GM18519 (cell line): Measurements from ENCODE around the gene TRIM58.
A peak's percentile ranks its signal among the peaks of the same experiment; 100 is the strongest.

ENCODE experiments used
- ATAC-seq: cut with Tn5 transposase; IDR thresholded peaks from one replicate; pipeline ENCODE4 v1.9.1; 2021; ENCODE audit warnings: mild to moderate bottlenecking, moderate library complexity; ENCODE audit not compliant: unreplicated experiment, low FRiP score

The TRIM58 gene, protein sequence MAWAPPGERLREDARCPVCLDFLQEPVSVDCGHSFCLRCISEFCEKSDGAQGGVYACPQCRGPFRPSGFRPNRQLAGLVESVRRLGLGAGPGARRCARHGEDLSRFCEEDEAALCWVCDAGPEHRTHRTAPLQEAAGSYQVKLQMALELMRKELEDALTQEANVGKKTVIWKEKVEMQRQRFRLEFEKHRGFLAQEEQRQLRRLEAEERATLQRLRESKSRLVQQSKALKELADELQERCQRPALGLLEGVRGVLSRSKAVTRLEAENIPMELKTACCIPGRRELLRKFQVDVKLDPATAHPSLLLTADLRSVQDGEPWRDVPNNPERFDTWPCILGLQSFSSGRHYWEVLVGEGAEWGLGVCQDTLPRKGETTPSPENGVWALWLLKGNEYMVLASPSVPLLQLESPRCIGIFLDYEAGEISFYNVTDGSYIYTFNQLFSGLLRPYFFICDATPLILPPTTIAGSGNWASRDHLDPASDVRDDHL

DNA sequence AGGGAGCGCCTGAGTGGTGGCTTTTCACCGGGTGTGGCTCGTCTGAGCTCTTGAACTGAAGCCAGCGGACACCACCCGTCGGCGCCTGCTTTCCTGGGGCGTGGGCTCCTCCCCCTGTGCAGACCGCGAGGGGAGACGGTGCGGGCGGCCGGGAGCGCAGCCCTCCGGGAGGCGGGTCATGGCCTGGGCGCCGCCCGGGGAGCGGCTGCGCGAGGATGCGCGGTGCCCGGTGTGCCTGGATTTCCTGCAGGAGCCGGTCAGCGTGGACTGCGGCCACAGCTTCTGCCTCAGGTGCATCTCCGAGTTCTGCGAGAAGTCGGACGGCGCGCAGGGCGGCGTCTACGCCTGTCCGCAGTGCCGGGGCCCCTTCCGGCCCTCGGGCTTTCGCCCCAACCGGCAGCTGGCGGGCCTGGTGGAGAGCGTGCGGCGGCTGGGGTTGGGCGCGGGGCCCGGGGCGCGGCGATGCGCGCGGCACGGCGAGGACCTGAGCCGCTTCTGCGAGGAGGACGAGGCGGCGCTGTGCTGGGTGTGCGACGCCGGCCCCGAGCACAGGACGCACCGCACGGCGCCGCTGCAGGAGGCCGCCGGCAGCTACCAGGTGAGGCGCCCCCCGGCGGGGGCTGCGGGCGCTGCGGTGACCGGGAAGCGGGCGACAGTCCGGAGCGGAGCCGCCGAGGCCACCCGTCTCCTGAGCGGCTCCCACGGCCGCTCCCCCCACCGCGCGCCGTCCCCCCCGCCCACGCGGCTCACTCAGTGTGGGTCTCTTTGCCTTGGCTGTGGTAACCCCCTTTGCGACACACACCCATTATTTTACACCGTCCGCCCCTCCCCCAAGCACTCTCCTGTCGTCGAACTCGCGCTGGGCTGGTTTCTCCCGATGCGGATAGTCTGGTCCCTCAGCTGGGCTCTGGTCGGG is at the start of gene TRIM58:
TRIM58 (plus strand) TSS at position 119 of the 916 bp plus-strand sequence; CDS start at position 179, 60 bp downstream.
- ATAC-seq, result peak; percentile 58

DNA sequence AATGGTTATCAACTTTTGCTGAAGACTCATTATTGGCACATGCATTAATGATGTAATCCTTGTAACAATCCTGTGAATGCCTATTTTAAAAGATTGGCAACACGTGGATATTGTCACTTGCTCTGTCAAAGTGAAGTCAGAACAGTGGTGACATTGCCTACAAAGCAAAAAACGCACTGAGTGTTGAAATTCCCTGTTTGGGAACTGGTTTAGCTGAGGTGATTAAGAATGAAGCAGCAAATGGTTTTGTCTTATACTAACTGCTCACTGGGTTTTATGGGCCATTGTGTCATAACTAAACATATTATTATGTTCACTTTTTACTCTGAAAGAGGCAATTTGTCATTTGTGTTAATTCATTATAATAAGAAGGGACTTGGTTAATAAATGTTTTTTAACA is 44.4 kb upstream of the TRIM58 start:
- ATAC-seq, result no peak

DNA sequence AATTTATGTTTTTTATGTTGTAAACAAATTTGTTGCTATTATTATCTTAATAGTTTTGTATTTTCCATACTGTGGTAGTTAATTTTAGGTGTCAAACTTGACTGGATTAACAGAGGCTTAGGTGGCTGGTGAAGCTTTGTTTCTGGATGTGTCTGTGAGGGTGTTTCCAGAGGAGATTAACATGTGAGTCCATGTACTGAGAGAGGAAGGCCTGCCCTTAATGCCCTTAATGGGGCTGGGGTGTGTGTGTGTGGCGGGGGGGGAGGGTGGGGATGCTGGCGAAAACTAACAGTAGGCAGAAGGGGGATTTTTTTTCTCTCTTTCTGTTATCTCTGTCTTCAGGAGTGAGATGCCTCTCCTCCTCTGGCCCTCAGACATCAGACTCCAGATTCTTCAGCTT is 34.9 kb upstream of the TRIM58 start:
- no peak for ATAC-seq

DNA sequence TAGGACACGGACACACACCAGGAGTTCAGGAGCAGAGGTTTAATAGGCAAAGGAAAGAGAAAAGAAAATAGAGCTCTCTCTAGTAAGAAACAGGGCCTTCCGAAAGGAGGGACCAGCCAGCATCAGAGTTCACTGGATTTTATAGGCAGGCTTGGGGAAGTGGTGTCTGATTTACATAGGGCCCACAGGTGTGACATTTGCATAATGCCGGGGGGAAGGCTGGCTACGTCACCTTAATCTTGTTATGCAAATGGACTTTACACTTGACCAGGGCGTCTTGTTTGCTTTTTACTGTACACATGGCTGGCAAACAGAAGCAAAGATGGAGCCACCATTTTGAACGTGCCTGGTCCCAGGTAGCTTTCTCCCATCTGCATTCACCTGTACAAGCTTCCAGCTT is 33.0 kb upstream of the TRIM58 start, which contains the start of gene OR14A16:
OR14A16 (minus strand) TSS at position 97 of the 400 bp plus-strand sequence. CDS start 8,390 bp downstream, outside the sequence.
- no peak for ATAC-seq

DNA sequence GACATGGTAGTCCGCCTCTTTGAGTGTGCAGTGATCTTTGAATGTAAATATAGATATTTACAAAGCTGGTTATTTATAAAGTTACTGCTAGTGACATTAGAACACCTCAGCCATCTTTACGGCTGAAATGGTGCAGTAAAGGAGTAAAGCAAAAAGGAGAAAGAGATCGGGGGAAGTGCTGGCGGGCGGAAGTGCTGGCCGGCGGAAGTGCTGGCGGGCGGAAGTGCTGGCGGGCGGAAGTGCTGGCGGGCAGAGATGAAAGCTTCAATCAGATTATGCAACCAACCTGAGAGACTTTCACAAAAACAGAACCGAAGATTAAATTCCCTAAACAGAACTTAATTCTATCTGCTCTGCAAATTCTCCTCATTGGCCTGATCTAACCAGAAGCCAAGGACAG is 31.6 kb upstream of the TRIM58 start:
- ATAC-seq, result no peak

DNA sequence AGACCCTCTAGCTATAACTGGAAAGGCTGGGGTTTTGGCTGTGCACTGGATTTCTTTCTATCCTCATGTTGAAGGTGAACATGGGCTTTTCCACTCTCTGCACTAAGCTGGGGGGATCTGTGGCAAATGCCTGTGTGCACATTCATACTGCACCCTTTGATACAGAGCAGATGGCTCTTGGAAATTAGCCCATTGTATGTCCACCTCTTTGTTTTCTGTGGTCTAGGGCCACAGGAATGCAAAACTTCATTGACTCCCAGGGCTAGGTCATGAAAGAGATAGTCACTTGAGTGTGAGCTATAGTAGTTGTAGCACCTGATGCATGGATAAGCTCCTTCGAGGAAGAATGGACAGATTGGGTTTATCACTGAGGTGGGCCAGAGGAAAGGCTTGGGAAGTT is 27.3 kb upstream of the TRIM58 start:
- ATAC-seq, result no peak

DNA sequence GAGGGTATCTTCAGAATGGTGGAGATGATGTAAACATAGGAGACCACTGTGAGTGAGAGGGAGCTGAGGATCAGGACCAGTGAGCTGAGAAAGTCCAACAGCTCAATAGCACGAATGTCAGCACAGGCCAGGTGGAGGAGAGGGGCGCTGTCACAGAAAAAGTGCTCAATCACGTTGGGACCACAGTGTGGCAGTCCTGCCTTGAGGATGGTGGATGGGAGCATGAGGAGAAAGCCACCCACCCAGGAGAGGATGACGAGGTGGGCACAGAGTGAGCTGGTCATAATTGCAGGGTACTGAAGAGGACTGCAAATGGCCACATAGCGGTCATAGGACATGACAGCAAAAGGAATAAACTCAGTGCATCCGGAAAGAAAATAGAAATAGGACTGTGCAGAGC is 23.4 kb upstream of the TRIM58 start:
- no peak for ATAC-seq

DNA sequence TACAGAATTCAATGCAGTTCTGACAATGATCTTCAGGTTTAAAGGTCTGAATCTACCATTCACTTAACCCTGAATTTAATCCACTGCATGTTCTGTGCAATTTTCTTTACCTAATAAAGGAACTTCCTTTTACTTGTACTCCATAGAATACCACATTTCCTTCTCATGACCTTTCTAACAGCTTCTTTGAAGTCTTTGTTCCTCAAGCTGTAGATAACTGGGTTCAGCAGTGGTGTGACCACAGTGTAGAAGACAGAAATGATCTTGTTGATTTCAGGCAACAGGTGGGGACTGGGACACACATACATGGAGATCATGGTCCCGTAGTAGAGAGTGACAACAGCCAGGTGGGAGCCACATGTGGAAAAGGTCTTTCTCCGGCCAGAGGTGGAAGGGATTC is 16.2 kb upstream of the TRIM58 start:
- no peak for ATAC-seq

DNA sequence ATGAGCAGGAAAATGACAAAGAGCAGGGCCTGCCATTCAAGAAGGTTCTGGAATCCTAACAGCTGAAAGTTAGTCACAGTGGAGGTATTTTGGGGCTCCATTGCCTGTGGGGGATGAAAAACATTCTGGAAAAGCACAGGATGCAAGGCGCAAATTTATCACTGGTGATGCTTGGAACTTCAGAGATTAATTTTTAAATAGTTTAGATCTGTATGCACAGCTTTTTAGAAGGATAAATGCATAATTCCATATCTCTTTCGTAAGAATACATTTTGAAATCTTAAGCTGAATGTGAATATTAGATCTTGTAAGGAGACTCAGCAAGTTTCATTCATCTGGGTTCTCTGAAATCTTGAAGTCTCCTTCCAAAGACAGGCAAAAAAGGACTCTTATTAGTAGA is 15.2 kb upstream of the TRIM58 start, which contains the start of gene OR11L1:
OR11L1 (minus strand) TSS at position 101 of the 400 bp plus-strand sequence; CDS start at position 101, 0 bp downstream.
- no peak for ATAC-seq

DNA sequence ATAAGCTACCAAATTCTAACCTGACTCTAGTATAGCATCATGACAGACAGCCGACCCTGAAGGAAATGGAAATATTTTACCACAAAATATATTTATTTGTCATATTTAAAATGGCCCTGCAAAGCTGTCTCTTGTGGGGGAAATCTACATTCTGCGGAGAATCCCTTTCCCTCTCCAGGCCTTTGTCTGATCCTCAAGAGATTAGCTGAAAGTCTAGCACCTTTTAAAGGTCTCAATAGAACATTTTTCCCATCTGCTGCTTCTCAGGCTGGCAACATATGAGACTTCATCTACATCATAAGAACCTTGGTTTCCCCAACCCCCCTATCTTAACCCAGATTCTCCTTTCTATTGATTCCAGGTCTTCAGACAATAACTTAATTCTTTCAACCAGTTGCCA is 13.6 kb upstream of the TRIM58 start:
- no peak for ATAC-seq

DNA sequence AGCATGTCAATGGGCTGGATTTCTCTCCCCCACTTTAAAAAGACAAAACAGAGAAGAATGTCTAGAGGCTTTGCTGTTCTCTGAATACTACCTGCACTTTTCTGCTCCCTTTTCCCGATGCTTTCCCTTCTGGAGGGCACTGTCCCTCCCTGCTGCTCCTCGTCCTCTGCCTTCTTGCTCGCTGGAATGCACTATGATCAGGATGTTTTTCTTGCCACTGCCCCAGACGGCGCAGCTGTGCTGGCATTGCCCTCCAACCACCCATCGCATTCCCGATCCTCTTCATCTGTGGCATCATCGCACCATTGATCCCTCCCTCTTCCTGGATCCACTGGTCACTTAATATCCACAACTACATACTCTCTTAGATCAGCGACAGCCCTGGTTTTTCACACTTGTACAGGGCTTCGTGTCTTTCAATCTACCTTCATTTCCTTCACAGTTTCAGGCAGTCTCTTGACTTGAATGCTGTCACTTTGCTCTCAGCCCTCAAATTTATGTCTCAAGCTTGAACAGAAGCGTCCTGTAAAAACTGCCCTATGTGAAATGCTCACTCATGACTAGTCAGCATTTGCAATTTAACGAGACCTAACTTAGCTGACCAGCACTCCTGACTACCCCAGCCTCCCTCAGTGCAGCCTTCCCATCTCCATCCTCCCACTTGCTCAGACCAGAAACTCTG is 11.8 kb upstream of the TRIM58 start:
- ATAC-seq, result no peak

DNA sequence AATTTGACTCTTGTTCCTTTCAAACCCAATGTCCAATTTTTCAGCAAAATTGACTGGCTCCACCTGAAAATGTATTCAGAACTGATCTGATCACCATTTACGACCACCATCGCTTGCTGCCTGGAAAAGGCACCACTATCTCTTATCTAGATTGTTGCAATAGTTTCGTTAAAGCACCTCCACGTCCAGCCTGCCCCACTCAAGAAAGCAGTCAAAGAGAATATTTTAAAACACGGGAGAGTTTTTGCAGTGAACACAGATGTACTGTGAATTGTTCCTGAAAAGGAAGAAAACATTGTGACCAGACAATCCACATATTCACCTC is 11.3 kb upstream of the TRIM58 start:
- no peak for ATAC-seq

DNA sequence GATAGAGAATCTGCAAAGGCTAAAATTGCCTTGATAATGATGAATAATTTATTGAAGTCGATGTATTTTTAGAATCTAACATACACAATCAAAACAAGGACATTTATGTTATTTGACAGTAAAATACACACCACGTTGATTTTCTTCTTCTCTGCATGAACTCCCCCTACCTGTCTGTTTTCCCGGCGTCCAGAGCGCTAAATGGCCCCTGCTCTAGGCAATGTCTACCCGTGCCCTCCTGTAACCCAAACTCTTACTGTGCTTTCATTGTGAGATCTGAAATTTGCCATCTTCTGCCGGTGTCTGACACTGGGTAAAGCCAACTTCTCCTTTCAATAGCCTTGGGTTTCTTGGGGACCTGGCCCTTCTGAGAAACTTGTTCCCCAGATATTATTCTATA is 8.6 kb upstream of the TRIM58 start:
- ATAC-seq, result no peak

DNA sequence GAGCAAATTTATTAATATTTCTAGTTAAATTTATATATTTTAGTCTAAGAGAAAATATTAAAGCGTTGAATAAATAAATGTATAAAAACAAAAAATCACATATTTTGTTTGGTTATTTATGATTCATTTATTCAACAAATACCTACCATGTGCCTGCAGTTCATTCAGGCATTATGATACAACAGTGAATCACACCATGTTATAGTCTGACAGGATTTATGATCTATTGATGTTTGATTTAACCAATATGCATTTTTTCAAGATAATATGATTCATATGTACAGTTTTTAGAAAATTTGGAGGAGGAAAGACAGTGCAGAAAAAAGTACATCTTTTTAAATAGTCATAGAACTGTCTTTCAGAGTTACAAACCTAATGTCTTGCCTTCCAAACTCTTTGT is 7.4 kb upstream of the TRIM58 start:
- ATAC-seq, result no peak

DNA sequence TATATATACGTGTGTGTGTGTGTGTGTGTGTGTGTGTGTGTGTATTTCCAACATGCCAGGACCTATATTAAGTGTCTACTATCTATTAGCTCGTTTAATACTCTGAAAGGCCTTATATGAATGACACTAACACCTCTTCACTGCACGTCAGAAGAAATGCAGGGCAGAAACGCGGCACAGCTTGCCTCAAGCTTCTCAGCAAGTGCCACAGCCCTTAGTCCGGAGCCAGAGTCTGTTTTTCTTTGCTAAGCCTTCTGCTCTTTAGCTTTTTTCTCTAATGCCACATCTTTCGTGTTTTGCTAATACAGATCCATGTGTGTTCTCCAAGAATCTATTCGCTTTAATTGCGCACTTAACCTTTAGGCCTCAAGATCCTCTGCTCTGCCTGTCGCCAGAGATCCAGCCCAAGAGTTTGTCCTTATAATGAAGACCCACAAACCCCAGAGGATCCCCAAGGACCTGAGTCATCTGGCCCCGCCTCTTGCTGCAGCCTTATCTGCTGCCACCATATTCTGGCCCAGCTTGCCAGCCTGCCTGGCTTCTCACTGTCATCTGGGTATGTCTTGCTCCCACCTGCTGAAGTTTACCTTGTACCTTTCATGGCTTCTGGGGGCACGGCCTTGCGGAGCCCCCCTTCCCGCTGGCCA is 2.0 kb upstream of the TRIM58 start:
- ATAC-seq, result no peak

DNA sequence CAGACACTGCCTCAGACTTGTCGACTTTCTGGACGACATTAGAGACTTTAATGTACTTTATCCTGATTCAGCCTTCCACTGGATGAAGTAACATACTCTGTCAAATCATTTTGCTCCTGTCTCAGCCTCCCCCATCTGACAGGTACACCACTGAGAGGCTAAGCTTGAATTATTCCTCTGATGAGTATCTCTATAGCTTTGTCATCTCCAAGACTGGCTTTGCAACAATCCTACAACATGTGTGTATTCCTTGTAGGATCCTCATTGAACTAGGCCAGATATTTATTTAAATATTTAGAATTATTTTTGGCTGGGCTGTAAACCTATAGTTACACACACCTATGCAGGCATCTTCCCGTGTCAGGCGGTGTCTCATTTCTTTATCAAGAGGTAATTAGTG is 1.1 kb upstream of the TRIM58 start:
- ATAC-seq, result no peak

DNA sequence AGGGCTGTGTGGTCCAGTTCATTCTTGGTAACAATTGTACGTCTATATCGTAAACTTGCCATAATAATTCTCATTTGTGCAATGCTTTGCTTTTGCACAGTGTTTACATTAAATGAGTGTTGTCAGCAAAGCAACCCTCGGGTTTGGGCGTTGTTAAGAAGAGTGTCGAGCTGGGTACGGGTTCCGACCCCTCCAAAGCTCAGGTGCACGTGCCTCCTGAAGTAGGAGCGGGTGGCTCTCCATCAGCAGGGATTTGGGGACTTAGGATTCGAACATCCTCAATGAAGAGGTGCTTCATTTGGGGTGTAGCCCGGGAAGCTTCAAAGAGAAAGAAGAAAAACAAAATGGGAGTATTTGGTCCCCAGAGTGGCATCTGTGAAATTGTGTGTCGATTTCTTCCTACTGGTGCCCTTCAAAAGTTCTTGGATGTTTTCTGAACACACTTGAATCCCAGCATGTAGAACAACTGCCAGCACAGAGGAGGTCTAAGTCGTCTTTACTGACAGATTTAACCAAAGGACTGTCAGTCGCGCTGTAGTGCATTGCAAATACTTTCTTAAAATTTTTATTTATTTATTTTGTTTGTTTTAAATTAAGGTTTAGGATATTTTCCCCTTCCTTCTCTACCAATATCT is 1.1 kb downstream of the TRIM58 start:
- ATAC-seq, result no peak

DNA sequence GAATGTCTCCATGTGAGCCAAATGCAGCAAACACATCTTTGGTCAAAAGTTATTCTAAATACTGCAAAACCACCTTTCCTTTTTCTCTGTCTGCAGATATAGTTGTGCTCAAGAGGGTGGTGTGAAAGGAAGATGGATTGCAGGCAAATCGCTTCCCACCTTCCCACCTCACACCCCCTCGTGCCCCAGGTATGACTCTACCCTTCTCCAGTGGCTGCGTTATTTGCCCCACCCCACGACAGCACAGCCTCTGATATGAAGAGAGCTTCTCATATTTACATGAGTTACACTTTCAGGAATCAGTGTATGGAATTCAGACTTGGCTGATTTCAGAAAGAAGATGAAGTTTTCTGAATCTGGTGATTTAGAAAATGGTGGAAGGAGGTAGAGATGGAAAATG is 5.8 kb downstream of the TRIM58 start:
- no peak for ATAC-seq

DNA sequence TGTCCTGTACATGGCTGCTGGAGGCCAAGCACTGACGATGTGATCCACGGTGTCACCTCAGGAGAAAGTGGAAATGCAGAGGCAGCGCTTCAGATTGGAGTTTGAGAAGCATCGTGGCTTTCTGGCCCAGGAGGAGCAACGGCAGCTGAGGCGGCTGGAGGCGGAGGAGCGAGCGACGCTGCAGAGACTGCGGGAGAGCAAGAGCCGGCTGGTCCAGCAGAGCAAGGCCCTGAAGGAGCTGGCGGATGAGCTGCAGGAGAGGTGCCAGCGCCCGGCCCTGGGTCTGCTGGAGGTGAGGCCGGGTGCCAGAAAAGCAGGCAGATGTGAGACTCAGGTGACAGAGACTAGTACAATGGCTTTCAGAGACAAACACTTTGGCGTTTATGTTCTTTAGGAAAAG is 7.7 kb downstream of the TRIM58 start:
- ATAC-seq, result no peak

DNA sequence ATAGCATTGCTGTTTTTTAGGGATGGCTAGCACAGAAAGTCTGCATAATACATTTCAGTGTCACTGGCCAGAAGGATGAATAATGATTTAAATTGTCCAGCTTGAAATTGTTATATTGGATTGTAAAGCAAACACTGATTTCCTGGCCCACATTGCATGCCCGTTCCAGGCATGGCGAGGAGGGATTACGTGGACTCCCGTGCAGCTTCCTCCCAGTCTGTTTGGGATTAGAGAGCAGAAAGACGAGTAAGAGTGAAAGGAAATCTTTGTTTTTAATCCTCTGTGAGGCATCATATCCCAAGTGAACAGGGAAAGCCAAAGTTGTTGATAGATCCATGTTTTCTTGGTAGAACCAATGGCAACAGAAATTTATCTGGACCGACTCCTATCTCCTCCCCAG is 8.4 kb downstream of the TRIM58 start:
- ATAC-seq, result no peak
